Subcutaneous abdominal adipose tissue (tissue), 5 donors: ENCODE data around the gene ABCG1.

ENCODE experiments used
- H3K27ac ChIP-seq: one replicate; pipeline ENCODE4 v1.7.0; 2013; ENCODE audit warnings: low read depth, mild to moderate bottlenecking, inconsistent platforms, low read length, moderate library complexity
- H3K27me3 ChIP-seq, 5 donors: one replicate each; pipeline ENCODE4 v1.7.0; 2013; ENCODE audit warnings: low read length in 5 of 5, inconsistent platforms in 1 of 5; ENCODE audit not compliant: control insufficient read depth in 5 of 5, insufficient read depth in 4 of 5
- H3K36me3 ChIP-seq, 5 donors: one replicate each; pipeline ENCODE4 v1.7.0; 2013; ENCODE audit warnings: low read length in 5 of 5; ENCODE audit not compliant: control insufficient read depth in 5 of 5, insufficient read depth in 5 of 5
- H3K4me1 ChIP-seq, 5 donors: one replicate each; pipeline ENCODE4 v1.7.0; 2013; ENCODE audit warnings: low read length in 5 of 5, mild to moderate bottlenecking in 3 of 5, moderate library complexity in 1 of 5; ENCODE audit not compliant: control insufficient read depth in 5 of 5, insufficient read depth in 5 of 5
- H3K4me3 ChIP-seq, 5 donors: one replicate each; pipeline ENCODE4 v1.7.0; 2013; ENCODE audit warnings: low read length in 5 of 5, low read depth in 1 of 5
- H3K9ac ChIP-seq, 5 donors: one replicate each; pipeline ENCODE4 v1.7.0; 2013; ENCODE audit warnings: low read length in 5 of 5, mild to moderate bottlenecking in 4 of 5, moderate library complexity in 3 of 5
- H3K9me3 ChIP-seq, 5 donors: one replicate each; pipeline ENCODE4 v1.7.0; 2013; ENCODE audit warnings: low read length in 5 of 5; ENCODE audit not compliant: control insufficient read depth in 5 of 5
- donor health status: healthy.
- donor health status: healthy.
- donor health status: healthy.
- donor health status: healthy.
- donor health status: healthy.

The ABCG1 gene

DNA sequence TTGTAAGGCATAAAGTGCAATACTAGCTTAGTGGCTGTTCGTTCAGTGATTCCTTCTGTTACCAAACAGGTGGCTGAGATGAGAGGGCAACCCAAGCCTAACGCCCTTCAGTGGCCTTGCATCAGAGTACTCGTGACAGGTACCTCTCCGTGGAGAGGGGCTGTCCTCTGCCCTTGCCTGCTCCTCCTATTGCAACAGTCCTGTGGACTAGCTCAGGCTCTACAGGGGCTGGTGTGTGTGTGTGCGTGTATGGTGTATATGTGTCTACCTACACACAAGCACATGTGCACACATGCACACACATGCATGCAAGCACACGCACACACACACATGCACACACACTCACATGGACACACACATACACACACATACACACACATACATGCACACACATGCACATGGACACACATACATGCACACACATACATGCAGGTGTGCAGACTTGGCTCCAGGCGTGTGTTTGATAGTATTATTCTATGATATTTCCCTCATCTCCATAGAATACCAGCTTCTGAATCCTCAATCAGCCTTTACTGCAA is 81.2 kb downstream of the ABCG1 start:
- peak overlapping the region in 3 of 5 donors; percentile 0 to 30 (median 25) for H3K4me3 ChIP-seq
- H3K9me3 ChIP-seq: no peaks in the 10 kb centered on the region
- peaks cover 2 to 54% (median 27%) of the 10 kb centered on the region in 5 donors for H3K4me1 ChIP-seq
- peaks cover 0 to 26% (median 17%) of the 10 kb centered on the region in 5 donors for H3K36me3 ChIP-seq
- peaks cover 0 to 7% (median 0%) of the 10 kb centered on the region in 5 donors for H3K27me3 ChIP-seq
- H3K9ac ChIP-seq: no peak overlapping the region
- H3K27ac ChIP-seq: no peak overlapping the region

DNA sequence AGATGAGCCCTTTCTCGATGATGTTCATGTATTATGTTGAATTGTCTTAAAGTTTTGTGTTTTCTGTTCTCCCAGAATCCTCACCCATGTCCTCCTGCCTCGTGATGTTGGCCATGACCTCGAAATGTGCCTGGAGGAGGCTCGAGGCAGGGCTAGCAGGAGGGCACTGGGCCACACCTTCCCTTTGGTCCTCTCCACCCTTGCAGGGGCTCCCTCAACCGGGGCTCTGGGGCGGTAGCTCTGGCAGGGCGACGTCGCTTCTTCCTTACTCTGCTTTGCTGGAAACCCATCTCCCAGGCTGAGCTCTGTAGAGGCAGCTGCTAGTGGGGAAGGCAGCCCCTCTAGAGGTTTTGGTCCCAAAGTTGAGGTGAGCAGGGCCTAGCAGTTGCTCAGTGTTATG is 82.0 kb downstream of the ABCG1 start:
- H3K27ac ChIP-seq: peak overlapping the region; percentile 74
- no peaks in the 10 kb centered on the region for H3K9me3 ChIP-seq
- peak overlapping the region in 1 of 5 donors; percentile 12 for H3K4me3 ChIP-seq
- peaks cover 2 to 54% (median 27%) of the 10 kb centered on the region in 5 donors for H3K4me1 ChIP-seq
- H3K9ac ChIP-seq: peak overlapping the region in 1 of 5 donors; percentile 18
- H3K36me3 ChIP-seq: peaks cover 0 to 19% (median 13%) of the 10 kb centered on the region in 5 donors
- H3K27me3 ChIP-seq: peaks cover 0 to 7% (median 1%) of the 10 kb centered on the region in 5 donors

DNA sequence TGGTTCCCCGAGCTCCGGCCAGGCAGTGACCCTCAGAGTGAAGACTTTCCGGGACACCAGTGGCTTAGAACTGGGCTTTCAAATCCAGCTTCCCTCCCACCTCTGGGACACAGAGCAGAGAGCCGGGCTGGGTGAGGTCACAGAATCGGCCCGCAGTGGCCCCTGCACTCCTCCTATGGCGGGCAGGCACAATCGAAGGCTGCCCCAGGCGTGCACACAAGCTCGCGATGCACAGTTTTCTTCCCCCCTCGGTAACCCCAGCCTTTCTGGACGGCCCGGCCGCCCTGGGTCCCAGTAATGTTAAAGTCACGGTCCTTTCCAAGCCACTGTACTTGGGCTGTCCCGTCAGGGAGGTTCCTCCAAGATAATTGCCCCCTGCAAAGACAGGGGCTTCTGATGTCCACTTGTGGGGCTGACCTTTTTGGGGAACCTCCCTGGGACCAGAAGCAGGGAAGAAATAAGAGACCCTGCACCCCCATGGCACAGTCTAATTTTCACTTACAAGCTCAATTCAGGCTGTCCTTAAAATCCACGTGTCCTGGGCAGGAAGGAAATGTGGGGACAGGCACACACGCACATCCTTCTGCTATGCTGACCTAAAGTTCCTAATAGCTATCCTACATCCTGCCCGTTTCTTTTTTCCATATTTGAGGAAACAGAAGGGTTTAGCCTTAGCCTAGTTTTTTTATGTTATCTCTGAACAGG is 82.6 kb downstream of the ABCG1 start:
- H3K36me3 ChIP-seq: peaks cover 0 to 13% (median 8%) of the 10 kb centered on the region in 5 donors
- H3K27me3 ChIP-seq: peaks cover 0 to 11% (median 2%) of the 10 kb centered on the region in 5 donors
- H3K9ac ChIP-seq: peak overlapping the region in 2 of 5 donors; percentile 18 to 24
- H3K9me3 ChIP-seq: no peaks in the 10 kb centered on the region
- H3K4me1 ChIP-seq: peaks cover 2 to 54% (median 27%) of the 10 kb centered on the region in 5 donors
- peak overlapping the region; percentile 74 for H3K27ac ChIP-seq
- peak overlapping the region in 1 of 5 donors; percentile 12 for H3K4me3 ChIP-seq

DNA sequence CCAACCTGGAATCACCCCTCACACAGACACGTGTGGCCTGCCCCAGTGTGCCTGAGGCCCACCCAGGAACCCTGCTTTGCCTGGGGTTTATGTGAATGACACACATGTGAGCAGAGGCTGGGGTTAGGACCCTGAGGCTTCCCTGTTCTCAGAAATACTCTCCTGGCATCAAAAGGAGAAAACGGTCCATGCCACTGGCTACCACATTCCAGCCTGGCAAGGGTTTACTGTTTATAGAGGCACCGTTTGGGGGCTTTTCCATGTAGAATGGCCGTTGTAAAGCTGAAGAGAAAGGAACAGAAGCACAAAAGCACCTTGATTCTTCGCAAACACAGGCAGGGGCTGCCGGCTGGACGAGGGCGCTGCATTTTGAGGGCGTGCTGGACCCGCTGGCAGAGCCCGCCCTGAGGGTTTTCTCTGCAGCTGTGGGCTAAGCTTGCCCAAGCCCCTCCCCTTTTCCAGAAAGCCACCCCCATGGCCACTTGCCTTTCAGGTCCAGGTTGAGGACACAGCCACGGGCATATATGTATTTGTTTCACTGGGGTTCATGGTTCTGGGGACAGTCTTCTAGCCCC is 83.2 kb downstream of the ABCG1 start:
- H3K9ac ChIP-seq: peak overlapping the region in 1 of 5 donors; percentile 18
- no peak overlapping the region for H3K4me3 ChIP-seq
- peaks cover 0 to 7% (median 3%) of the 10 kb centered on the region in 5 donors for H3K36me3 ChIP-seq
- H3K27ac ChIP-seq: peak overlapping the region; percentile 74
- H3K27me3 ChIP-seq: peaks cover 3 to 11% (median 6%) of the 10 kb centered on the region in 5 donors
- H3K9me3 ChIP-seq: no peaks in the 10 kb centered on the region
- peaks cover 2 to 57% (median 27%) of the 10 kb centered on the region in 5 donors for H3K4me1 ChIP-seq

DNA sequence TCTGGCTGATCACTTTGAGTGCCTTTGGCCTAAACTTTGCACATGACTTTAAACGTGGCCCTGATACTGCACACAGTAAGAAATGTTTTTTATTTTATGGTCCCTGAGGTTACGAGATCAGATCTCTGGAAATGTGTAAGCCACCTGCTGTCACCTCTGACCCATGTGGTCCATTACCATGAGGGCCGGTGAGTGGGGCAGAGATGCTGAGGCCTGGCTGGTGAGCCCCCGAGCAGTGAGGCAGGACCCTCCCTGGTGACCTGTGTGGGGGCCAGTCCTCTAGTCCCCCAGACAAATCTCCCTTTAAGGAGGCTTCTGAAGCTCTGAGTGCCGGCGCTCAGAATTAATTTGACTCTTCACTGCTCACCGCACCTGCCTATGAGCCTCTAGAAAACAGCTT is 83.9 kb downstream of the ABCG1 start:
- peaks cover 2 to 57% (median 27%) of the 10 kb centered on the region in 5 donors for H3K4me1 ChIP-seq
- H3K27me3 ChIP-seq: peaks cover 3 to 11% (median 7%) of the 10 kb centered on the region in 5 donors
- no peak overlapping the region for H3K9ac ChIP-seq
- peaks cover 0 to under 1% (median 0%) of the 10 kb centered on the region in 5 donors for H3K36me3 ChIP-seq
- H3K9me3 ChIP-seq: no peaks in the 10 kb centered on the region
- H3K27ac ChIP-seq: peak overlapping the region; percentile 74
- no peak overlapping the region for H3K4me3 ChIP-seq

DNA sequence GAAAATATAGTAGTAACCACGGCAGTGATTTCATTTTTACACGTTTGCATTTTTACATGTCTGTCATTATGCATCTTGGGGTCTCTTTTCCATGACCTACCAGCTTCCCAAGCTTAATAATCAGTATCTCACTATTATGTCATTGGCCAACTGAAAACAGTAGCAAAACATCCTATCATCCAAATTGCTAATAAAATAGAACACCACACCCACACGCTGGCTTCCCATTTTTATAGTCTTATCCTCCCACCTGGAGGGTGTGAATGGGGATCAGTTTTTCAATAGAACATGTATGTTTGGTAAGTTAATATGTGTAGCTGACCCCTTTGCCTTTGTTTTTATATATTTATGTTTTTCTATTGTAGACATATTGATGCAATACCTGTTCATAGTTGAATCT is 84.5 kb downstream of the ABCG1 start:
- no peaks in the 10 kb centered on the region for H3K36me3 ChIP-seq
- peaks cover 2 to 54% (median 27%) of the 10 kb centered on the region in 5 donors for H3K4me1 ChIP-seq
- no peak overlapping the region for H3K4me3 ChIP-seq
- H3K27ac ChIP-seq: no peak overlapping the region
- no peaks in the 10 kb centered on the region for H3K9me3 ChIP-seq
- no peak overlapping the region for H3K9ac ChIP-seq
- peaks cover 5 to 16% (median 10%) of the 10 kb centered on the region in 5 donors for H3K27me3 ChIP-seq

DNA sequence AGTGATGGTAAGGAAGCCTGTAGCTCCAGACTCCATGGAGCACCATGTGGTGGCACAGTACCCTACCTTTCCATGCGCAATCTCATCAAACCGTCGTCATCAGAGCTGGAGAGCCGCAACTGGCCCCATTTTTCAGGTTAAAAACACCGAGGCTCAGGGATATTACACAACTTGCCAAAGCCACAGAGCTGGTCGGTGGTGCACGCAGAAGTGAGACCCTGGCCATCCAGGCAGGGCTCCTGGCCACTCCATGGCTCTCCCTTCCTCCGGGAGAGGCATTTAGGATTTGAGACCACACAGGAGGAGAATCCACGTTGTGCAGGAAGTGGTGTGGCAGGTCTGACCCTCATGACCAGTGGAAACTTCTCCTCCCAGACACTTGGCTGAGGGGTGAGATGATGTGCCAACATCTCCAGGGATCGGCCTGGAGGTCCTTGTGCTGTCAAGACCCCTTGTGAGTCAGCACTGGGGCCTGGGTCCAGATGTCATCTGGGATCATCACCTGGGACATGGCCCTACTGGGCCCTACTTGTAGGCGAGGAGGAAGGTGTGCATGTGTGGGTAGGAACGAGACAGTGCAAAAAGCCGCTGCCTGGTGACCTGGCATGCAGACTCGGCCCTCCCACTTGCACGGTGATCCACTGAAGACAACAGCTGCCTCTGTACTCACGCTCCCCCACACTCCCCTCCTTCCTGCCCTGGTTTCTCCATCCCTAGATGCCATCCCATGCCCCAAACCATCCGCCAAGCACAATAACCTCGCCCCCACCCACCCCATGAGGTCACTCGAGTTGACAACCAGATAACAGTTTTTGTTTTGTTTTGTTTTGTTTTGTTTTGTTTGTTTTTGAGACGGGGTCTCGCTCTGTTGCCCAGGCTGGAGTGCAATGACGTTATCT is 85.9 kb downstream of the ABCG1 start:
- Histone ChIP-seq H3K4me1 (peaks cover 2 to 54% (median 23%) of the 10 kb centered on the region in 5 donors), H3K27me3 (peaks cover 9 to 23% (median 12%) of the 10 kb centered on the region in 5 donors), H3K9me3 (no peaks in the 10 kb centered on the region), H3K4me3 (no peak overlapping the region), H3K27ac (no peak overlapping the region), H3K36me3 (no peaks in the 10 kb centered on the region), H3K9ac (no peak overlapping the region)

DNA sequence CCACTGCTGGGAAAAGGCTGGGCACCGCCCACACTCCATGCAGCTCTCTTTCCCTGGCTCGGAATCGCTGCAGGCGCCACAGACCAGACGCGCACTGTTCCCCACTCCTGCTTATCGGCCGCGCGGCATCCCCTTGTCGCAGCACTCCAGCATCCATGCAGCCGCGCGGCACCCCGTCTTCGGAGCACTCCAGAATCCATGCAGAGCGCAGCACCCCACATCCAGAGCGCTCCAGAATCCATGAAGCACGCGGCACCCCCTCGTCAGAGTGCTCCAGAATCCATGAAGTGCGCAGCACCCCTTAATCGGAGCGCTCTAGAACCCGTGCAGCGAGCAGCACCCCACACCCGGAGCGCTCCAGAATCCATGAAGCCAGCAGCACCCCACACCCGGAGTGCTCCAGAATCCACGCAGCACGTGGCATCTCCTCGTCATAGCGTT is 86.8 kb downstream of the ABCG1 start:
- Histone ChIP-seq H3K27me3 (peaks cover 9 to 29% (median 15%) of the 10 kb centered on the region in 5 donors), H3K4me1 (peaks cover 2 to 47% (median 20%) of the 10 kb centered on the region in 5 donors)

DNA sequence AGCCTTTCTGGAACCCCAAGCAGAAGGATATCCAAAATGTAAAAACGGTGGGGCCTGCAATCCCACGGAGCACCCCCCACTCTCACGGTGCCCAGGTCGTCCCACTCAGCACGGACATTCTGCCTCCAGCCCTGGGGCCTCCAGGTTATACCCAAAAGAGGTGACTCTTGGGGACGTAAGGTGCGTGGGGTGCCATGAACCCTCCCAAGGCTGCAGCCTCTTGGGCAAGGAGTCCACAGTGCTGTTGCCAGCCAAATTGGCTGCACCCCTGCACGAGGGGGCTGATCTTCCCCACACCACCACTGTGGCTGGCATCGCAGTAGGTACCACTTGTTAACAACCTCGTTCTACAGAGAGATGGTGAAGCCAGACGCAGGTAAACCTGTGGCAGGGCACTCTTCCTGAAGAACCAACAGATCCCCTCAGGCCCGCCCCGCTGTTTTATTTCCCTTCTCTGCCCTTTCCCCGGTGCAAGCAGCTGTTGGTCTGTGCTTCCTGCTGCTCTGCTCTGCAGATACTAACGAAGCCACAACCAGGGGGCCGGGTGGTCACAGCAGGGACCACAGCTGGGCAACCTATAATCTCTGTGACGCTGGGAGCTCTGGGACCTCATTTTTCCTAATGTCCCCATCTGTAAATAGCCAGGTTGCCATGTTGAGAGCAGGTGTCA is 87.6 kb downstream of the ABCG1 start:
- no peaks in the 10 kb centered on the region for H3K9me3 ChIP-seq
- peaks cover 9 to 29% (median 15%) of the 10 kb centered on the region in 5 donors for H3K27me3 ChIP-seq
- no peak overlapping the region for H3K4me3 ChIP-seq

More for the DNA sequence above, 86.8 kb downstream of the ABCG1 start:
- no peak overlapping the region for H3K9ac ChIP-seq
- no peaks in the 10 kb centered on the region for H3K9me3 ChIP-seq
- H3K4me3 ChIP-seq: no peak overlapping the region
- H3K36me3 ChIP-seq: no peaks in the 10 kb centered on the region
- H3K27ac ChIP-seq: no peak overlapping the region

More for the DNA sequence above, 87.6 kb downstream of the ABCG1 start:
- no peak overlapping the region for H3K27ac ChIP-seq
- no peaks in the 10 kb centered on the region for H3K36me3 ChIP-seq
- H3K4me1 ChIP-seq: peaks cover 2 to 39% (median 14%) of the 10 kb centered on the region in 5 donors
- H3K9ac ChIP-seq: no peak overlapping the region
